ENCODE data around the gene ATP11A. TPM values are rescaled to one million over a fixed set of nuclear protein-coding genes. Genes with fewer than 3 reads are reported as not detected.

ATP11A gene
- total RNA-seq, 1 donor from 2014 or later: 16.7 TPM

DNA sequence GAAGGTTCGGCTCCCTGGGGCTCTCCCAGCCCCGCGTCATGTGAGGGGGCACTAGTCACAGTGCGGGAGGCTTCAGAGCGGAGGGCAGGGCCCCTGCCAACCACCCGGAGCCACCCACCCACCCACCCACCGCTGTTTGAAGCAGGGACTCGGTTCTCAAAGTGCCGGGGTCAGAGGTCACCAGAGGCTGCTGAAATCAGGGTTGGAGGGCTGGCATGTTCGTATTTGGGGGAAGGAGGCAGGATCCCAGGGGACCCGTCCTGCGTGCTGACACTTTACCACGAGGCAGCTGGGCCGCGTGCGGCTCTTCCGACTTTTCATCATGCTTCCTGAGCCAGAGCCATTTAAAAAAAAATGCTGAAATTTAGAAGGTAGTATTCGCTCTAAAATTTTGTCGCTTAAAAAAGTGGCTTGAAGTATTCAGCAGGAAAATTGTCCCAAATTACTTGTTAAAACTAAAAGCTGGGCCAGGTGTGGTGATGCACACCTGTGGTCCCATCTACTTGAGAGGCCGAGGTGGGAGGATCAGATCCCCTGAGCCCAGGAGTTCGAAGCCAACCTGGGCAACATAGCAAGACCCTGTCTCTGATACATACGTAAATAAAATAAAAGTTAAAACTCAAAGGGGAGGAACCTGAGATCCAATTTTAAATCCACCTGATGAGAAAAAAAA is 21.2 kb downstream of the ATP11A start:
- ATAC-seq: no peak

DNA sequence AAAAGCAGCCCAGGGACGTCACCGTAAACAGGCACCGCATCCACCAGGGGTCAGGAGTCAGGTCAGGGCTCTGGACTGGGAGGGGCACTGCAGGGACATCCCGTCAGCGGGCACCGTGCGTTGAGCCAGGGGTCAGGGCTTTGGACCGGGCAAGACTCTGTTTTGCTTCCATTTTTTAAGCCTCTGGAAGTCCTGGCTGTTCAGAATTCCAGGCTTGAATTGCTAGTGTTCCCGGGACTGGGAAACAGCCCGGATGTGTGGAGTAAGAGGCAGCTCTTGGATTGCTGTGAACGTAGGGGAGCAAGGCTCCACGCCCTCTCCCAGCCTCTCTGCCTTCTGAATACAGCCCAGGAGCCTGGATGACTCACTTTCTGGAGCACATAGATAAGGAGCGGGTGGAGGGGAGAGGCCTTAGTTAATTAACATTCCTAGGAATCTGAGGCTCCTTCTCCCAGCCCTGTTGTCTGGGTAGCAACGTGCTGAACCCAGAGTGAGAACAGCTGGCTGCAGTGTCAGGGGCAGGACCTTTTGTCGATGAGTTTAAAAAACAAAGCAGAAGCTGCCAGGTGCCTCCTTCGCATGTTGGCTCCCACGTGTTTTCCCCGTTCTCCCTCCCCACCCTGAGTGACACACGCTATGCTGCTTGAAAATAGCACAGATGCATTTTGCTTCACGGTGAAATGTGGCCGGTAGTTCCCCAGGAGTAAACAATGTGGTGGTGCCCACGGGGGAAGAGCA is 21.9 kb downstream of the ATP11A start:
- ATAC-seq: peak; percentile 93

DNA sequence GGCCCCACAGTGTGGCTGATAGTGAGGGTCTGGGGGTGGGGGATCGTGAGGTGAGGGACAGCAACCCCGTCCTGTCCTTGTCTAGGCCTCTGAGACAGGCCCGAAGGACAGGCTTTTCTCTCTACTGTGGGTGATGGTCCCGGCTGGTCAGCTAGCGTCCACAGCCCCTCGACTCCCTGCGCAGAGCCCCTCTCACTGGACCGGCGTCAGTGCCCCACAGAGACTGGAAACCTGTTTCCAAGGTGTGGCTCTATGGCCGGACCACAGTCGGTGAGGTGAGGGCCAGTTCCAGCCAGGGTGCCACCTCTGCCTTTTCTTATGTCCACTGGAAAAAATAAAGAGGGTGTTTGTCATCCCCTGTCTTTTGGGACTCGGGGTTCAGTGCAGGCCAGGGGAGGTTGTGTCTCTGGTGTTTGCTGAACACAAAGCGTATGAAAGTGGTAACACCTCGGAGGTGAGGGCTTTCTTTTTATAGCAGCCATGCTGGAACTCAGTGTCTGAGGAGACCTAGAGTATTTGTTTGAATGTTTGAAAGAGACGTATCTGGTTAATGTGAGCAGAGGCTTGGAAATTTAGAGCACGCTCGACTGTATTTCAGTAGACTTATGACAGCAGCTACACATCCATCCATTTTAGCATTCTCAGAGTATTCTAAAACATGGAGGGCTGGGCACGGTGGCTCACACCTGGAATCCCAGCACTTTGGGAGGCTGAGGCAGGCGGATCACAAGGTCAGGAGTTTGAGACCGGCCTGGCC is 22.8 kb downstream of the ATP11A start:
- no peak for ATAC-seq

DNA sequence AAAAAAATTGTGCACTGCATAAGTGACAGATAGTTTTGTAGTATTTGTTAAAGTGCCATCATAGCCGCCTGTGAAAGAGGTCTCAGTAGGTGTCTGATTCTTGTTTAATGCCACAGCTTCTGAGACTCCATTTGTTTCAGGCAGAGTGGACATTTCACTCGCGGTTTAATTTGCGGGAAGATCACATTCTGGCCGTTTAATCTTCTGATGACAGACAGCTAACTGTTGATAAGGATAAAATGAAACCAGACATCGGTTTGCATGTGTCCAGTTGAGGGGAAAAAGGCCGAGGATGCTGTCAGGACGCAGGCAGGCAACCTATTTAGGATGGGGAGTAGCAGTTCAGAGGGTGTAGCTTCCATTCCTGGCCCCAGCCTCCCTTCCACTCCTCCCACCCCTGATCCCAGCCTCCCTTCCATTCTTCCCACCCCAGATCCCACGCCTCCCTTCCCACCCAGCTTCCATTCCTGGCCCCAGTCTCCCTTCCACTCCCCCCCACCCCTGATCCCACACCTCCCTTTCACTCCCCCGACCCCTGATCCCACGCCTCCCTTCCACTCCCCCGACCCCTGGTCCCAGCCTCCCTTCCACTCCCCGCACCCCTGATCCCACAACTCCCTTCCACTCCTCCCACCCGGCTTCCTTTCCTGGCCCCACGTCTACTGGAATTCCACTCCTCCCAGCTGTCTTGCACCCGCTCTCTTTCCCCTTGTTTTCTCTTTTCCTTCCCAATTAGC is 23.8 kb downstream of the ATP11A start:
- ATAC-seq: peak; percentile 27

DNA sequence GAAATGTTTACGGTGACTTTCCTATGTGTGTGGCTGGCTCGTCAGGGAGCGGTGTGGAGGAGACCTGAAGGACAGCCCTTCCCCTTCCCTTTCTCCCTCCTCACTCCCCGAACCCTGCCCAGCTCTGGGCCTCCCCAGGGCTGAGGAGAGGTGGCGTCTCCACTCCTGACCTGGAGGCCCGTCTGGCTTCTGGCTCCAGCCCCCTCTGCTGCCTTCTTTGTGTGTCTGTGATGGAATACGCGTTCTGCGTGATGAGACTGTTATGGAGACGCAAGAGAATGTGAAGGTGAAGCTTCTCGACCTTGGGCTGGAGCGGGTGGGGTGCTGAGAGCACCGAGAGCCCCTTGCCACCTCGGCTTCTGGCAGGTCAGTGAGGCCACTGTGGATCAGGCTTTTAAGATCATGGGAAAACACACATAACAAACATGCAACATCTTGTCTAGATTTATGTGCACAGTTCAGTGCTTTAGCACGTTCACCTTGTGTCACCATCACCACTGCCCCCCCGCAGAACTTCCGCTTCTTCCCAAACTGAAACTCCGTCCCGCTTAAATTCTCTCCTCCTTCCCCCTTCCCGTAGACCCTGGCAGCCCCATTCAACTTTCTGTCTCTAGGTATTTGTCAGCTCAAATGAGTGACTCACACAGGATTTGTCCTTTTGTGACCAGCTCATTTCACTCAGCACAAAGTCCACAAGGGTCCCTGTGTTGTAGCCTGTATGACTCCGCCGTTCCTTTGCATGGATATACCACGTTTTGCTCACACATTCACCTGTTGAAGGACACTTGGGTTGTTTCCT is 24.7 kb downstream of the ATP11A start:
- no peak for ATAC-seq

DNA sequence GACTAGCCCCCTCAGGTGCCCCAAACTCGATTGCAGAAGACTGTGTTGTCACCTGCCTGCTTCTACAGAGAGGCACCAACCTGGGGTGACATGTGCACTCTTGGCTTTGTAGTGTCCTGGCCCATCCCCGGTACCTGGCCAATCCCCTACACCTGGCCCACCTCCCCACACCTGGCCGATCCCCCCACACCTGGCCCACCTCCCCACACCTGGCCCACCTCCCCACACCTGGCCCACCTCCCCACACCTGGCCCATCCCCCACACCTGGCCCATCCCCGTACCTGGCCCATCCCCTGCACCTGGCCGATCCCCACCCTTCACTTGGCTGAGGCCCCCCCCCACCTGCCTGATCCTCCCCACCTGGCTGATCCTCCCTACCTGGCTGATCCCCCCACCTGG is 25.4 kb downstream of the ATP11A start:
- ATAC-seq: no peak

DNA sequence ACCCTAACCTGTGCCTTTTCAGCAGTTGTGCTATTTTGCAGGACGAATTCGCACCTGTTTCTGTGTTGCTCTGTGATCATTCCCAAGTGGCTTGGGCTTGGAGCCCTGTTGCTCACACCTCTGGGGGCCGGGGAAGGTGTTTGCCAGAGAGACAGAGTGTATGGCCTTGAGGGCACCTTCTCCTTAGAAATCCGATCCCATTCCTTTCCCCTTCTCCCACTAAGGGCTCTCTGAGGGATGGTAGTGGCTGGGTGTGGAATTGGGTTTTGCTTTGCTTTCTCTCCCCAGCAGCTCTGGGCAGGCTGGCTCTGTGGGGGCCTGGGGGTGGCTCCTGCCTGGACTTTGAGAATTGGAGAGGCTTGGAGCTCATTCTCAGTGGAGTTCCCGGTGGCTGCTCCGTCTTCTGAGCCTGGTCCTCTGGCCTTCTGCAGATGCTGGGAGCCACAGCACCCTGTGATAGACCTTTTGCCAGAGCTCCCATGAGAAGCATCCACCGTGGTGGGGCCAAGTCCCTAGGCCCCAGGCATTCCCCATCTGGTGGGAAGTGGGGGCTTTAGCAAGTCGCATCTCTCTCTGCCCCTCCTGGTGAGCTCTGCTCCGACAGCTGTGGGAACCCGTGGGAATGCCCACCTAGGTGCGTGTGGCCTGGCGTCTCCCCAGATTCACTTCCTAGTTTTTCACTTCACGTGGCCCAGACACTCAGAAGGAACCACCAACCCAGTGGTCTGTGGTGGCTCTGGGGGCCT is 26.1 kb downstream of the ATP11A start:
- ATAC-seq: no peak

DNA sequence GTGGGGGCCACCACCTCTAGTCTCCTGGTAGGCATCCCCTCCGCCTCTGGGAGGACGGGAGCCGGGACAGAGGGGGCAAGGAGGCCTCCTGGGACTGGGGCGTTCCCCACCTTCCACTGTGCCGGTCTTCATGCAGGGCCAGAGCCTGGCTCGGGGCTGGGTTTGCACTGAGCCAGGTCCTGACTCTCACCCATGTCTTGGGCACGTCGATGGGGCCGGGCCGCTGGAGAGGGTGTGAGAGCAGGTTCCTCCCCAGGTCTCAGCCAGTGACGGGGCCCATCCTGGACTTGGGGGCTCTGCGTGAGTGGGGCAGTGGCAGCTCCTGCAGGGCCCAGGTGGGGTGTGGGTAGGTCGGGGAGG is 26.6 kb downstream of the ATP11A start:
- ATAC-seq: no peak

DNA sequence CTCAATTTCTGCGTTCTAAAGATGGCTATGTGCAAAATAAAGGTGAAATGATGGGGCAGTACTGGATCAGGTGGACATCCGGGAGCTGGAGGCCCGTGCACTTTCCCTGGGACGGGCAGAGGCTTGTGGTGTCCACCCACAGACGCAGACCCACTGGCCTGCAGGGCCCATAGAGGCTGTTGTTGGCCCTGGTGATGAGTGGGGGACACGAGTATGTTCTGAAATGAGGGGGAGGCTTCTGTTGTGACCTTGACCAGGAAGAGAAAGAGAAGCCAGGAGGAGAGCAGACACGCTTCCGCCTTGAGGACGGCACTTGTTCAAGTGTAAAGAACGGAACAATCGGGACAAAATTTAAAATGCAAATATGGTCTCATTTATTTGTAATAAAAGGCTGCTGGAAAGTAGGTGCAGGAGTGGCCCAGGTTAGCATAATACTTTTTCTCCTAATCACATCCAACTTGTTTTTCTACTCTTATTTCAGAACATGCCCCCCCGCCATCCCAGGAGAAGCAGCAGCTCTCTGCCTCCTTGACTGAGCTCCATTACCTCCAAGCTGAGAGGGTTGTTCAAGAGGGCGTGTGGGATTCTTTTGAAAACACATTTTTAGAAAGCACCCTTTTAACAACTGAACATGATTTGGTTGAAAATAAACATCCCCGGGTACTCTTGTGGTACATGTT is 27.1 kb downstream of the ATP11A start:
- no peak for ATAC-seq

DNA sequence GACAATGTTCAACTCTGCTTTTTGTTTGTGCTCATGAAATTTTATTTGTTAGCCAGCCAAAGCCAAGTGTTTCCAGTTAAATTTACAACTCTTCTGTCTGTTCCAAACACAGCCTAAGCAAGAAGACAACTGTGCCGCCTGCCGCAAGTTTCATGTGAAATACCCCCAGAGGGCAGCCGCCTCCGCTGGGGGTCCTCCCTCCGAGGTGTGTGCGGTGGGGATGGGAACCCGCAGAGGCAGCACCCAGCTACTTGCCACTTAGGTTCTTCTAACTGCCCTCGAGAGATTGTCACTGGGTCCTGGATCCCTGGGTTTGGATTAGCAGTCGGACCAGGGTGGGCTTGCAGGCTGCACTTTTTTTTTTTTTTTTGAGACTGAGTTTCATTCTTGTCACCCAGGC is 28.5 kb downstream of the ATP11A start:
- ATAC-seq: no peak

DNA sequence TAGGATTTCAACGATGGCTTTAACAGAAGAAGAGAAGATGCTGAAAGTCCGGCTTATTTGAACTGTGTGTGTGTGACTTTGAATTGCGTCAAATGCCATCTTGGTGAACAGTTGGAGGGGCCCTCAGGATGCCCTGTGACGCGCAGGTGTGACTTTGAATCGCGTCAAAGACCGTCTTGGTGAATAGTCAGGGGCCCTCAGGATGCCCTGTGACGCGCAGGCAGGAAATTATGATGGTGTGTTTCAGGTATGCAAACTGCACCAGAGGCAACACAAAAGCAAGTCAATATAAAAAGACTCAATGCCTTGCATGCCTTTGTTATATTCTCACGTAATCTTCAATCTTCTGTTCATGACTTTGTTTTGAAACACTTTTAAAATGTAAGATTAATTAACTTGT is 29.2 kb downstream of the ATP11A start:
- no peak for ATAC-seq

DNA sequence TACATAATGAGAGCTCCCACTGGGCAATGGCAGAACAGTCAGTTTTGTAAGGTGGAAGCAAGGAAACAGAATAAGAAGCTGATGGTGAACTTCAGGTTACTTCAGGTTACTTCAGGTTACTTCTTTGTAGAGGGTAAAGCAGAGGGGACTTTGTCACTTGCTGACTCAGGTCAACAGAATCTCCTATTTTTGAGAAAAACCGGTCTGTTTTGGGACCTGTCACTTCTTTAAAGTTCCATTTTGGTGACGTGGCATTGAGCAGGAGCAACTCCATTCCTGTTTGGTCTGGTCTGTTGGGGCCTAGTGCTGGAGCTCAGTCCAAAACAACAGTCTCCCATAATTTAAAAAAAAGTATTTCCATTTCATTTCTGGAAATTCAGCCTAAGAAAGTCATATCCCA is 29.7 kb downstream of the ATP11A start:
- ATAC-seq: no peak

DNA sequence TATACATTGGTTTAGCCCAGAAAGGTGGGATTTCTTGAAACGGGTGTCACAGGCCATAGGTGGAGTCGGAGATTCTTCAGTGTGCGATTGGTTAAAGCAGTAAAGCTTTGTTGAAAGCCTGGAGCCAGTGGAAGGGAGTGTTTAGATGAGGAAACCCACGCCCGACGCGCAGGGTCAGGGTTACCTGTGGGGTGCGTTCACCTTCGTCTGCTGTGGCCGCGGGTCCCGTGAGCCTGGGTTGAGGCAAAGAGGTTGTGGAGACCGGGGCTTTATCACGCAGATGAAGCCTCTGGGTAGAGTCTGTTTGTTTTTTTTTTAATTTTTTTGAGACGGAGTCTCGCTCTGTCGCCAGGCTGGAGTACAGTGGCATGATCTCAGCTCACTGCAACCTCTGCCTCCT is 30.4 kb downstream of the ATP11A start:
- no peak for ATAC-seq

DNA sequence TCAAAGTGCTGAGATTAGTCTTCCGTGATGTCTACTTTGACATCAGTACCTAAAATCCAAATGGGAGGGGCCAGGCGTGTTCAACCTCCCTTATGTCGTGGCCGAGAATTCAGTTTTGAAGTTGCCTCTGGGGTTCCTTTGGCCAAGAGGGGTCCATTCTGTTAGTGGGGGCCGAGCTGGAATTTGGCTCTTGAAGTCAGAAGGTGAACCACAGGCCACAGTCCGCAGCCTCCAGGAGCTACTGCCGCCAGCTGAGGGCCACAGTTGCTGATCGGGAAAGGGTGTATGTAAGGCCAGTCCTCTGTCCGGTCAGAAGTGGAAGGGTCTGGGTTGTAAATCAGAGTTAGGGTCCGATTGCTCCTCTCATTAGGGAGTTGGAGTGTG is 31.0 kb downstream of the ATP11A start:
- ATAC-seq: no peak

DNA sequence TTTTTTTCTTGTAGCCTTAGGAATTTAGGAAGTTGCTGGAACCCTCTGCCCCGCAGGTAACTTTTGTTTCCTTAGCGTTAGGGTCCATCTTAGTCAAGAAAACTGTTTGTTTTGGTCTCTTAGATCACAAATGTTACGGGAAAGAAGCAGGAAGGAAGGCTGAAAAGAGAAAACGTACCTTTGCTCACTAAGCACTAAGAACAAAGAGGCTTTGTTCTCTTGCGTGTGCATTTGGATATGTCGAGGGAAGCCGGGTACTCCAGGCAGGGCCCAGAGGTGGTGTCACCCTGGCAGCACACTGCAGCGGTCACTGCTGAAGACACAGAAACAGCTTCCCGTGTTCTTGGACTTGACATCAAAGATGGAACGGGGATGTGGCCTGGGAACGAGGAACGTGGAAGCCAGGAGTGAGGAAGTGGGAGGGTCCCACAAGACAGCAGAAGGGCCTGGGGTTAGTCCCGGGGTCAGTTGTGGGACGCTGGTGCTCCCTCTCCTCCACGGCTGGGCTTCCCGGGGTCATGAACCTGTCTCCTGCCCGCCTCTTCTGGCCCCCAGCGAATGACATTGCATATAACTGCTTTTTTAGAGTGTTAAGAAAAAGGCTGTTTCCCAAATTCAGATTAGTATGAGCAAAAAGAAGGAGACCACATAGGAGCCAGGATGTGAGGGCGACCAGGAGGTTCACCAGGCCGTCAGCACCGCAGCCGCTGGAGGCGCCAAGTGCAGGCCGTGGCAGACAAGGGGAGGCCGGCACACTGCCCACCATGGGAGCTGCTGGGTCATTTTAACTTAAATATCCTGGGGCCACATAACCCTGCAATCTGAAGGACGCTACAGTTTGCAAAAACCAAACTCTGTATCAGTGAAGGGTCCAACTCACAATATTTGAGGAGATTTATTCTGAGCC is 31.6 kb downstream of the ATP11A start:
- ATAC-seq: peak; percentile 23

DNA sequence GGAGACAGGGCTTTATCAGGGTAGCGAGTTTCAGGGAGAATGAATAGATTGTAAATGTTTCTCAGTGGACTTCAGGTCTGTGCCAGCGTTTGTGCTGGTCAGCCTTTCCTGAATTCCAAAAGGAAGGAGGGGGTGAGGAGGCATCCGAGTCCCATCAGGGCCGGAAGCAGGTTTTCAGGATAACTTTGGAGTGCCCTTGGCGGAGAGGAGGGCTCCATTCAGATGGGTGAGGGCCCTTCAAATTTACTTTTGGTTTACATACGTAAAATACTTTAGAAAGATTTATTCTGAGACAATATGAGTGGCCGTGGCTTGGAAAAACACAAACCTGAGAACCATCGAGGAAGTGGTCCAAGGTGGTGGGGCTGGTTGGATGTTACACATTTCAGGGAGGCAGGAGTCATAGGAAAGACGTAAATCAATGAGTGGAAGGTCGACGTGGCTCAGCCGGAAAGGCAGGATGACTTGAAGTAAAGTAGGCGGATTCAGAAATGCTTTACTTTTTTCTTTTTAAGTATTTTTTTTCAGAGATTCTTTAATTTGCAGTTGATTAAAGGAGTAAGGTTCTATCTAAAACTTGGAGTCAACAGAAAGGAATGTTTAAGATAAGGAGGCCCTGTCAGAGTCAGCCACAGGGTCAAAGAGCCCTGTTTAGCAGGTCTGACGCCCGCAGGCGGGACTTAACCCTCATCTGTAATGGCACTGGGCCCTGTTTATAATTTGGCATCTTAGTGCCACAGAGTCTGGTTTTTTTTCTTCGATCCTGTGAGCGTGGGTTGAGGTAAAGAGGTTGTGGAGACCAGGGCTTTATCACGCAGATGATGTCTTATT is 32.8 kb downstream of the ATP11A start:
- peak; percentile 51 for ATAC-seq

DNA sequence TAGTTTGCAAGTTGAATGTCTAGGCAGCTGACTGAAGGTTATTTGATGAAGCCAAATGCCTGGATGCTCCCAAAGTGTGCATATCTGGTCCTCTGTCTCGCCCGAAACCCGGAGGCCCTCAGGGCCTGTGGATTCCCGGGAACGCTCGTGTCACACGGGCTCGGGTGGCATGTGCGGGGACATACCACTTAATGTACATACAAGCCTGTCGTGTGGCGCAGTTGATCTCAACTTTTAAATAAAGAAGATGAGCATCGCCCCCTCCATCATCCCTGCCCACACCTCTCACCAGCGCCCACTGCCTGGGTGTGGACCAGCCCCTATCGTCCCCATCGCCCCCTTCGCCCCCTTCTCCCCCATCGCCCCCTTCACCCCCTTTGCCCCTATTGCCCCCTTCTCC is 33.9 kb downstream of the ATP11A start:
- no peak for ATAC-seq

DNA sequence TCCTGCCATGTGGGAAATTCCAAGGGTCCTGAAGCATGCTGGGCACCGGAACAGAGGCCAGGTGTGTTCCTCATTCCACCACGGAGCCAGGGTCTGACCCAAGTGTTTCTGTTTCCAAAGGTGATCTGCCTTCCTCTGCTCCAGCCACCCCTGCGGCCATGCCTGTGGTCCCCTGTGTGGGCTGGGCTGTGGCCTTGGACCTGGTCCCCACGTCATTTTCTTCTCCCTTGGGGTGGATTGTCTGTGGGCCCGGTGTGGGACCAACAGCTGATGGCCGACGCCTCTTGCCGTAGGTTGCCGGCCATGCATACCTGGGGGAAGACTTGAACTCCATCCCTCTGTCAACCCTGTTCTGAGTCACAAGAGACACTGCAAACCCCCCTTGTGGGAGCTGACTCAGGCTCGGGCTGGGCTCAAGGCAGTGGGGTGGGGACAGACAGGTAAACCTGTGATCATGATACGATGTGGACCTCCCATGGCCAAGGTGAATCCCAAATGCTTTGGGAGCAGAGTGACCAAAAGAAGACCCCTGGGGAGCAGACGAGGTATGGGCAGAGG is 35.0 kb downstream of the ATP11A start:
- no peak for ATAC-seq

Data from esophagus mucosa (tissue), 1 donor.